ENCODE measurements around the gene GPR137. TPM values are rescaled to one million over a fixed set of nuclear protein-coding genes. Genes with fewer than 3 reads are reported as not detected.

Gene GPR137
- total and polyA plus RNA-seq, 9 of the 15 experiments (the other 6 are each of a cell fraction or from before 2014, with no cell fraction given), result 0.32 to 26.7 (median 10.7) TPM

- TF ChIP-seq, protein P1, sequence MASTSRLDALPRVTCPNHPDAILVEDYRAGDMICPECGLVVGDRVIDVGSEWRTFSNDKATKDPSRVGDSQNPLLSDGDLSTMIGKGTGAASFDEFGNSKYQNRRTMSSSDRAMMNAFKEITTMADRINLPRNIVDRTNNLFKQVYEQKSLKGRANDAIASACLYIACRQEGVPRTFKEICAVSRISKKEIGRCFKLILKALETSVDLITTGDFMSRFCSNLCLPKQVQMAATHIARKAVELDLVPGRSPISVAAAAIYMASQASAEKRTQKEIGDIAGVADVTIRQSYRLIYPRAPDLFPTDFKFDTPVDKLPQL (IDR thresholded peaks at IDR 0.05; ENCODE audit: extremely low read depth, insufficient read length), result no peak
- no peak for TF ChIP-seq HEY1 (CRISPR knock-in tag; IDR thresholded peaks at IDR 0.05; ENCODE audit: borderline replicate concordance)
- peak; percentile 95; the same call in 1 of the 2 replicates for TF ChIP-seq LARP7 (IDR thresholded peaks at IDR 0.05)
- no peak for TF ChIP-seq ZNF274 (IDR thresholded peaks at IDR 0.05; ENCODE audit: borderline replicate concordance, low read depth, low read length)
- TF ChIP-seq, protein P2, sequence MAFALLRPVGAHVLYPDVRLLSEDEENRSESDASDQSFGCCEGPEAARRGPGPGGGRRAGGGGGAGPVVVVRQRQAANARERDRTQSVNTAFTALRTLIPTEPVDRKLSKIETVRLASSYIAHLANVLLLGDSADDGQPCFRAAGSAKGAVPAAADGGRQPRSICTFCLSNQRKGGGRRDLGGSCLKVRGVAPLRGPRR (CRISPR knock-in tag; IDR thresholded peaks at IDR 0.05), result no peak
- 0 out of 2 replicates have a peak, but pooled peaks have one; percentile 27 for TF ChIP-seq MEF2D (tag; conservative IDR thresholded peaks at IDR 0.05; ENCODE audit: low read depth)
- no peak for TF ChIP-seq ZKSCAN8 (CRISPR knock-in tag; IDR thresholded peaks at IDR 0.05)
- TF ChIP-seq FOXP4 (CRISPR knock-in tag; IDR thresholded peaks at IDR 0.05; ENCODE audit: borderline replicate concordance), result no peak
- TF ChIP-seq SRSF7 (optimal IDR thresholded peaks at IDR 0.05; ENCODE audit: low read depth, low read length), result no peak
- no peak for TF ChIP-seq CBX5 (IDR thresholded peaks at IDR 0.05; ENCODE audit: borderline replicate concordance, low read depth)
- TF ChIP-seq EZH2 (IDR thresholded peaks at IDR 0.05; ENCODE audit: borderline replicate concordance, low read depth, low read length), result no peak
- peak; percentile 93 for TF ChIP-seq DNMT1 (IDR thresholded peaks at IDR 0.05)
- TF ChIP-seq SMAD4 (CRISPR knock-in tag; conservative IDR thresholded peaks at IDR 0.05), result peak; percentile 70
- no peak for TF ChIP-seq ZNF609 (CRISPR knock-in tag; IDR thresholded peaks at IDR 0.05; ENCODE audit: borderline replicate concordance)
- no peak for TF ChIP-seq EWSR1 (IDR thresholded peaks at IDR 0.05; ENCODE audit: borderline replicate concordance, low read depth, partially characterized antibody)
- TF ChIP-seq E4F1 (CRISPR knock-in tag; IDR thresholded peaks at IDR 0.05; ENCODE audit: borderline replicate concordance), result no peak
Measured at GRCh38 chr11:64331569-64332371, 46.1 kb downstream of the GPR137 start (continued).
